Measurements from ENCODE around the gene AP2A2.

The AP2A2 gene

GRCh38 chr11:914204-914603 lies 11.5 kb upstream of the AP2A2 start:
- no peak for TF ChIP-seq CTCF (IDR thresholded peaks at IDR 0.05; ENCODE audit: low read depth, low read length)

GRCh38 chr11:914747-915501 lies 10.7 kb upstream of the AP2A2 start:
- TF ChIP-seq CTCF (IDR thresholded peaks at IDR 0.05; ENCODE audit: low read depth, low read length): no peak
- H3K4me3 ChIP-seq (ENCODE audit: low read depth, low read length): no peak overlapping the region

More at GRCh38 chr11:914204-914603, 11.5 kb upstream of the AP2A2 start:
- no peak overlapping the region for H3K4me3 ChIP-seq (ENCODE audit: low read depth, low read length)

GRCh38 chr11:917426-917825 lies 8.2 kb upstream of the AP2A2 start:
- no peak overlapping the region for H3K4me3 ChIP-seq (ENCODE audit: low read depth, low read length)
- no peak for TF ChIP-seq CTCF (IDR thresholded peaks at IDR 0.05; ENCODE audit: low read depth, low read length)

- no peak for TF ChIP-seq CTCF (IDR thresholded peaks at IDR 0.05; ENCODE audit: low read depth, low read length)
- no peak overlapping the region for H3K4me3 ChIP-seq (ENCODE audit: low read depth, low read length)
Measured at GRCh38 chr11:921921-922678, 3.6 kb upstream of the AP2A2 start.

- no peak for TF ChIP-seq CTCF (IDR thresholded peaks at IDR 0.05; ENCODE audit: low read depth, low read length)
Measured at GRCh38 chr11:923691-924405, 1.8 kb upstream of the AP2A2 start.

DNA sequence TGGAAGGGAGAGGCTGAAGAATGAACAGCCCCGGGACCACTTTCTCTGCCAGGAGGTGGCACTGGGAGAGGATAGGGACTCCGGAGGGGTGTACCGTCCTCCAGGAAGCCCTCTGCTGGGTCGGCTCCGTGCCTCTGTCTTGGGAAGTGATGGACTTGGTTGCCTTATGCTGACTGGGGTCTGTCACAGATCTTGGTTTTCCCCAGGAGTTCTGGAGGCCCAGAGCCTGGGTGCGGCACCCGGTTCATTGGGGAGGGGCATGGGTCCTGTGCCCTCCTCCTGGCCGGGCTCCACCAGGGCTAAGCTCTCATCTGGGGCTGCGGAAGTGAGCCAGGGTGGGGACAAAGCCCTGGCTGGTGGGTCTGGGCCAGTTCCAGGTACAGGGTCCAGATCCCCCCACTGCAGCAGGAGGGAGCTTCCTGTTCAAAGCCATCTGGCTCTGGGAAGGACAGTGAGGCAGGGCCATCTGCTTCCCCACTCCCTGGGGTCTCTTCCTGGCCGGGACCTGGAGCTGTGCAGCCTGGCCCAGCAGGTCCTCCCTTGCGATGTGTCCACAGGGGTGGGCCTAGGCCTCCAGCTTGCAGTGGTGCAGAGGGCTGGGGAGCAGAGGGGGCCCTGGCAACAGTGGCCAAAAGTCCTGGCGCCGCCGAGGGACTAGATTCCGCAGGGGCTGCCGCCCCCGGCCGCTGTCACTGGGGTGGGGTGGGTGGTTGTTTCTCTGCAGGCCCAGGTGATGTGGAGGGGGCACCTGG lies 1.1 kb upstream of the AP2A2 start:
- no peak overlapping the region for H3K4me3 ChIP-seq (ENCODE audit: low read depth, low read length)
- no peak for TF ChIP-seq CTCF (IDR thresholded peaks at IDR 0.05; ENCODE audit: low read depth, low read length)

More at GRCh38 chr11:923691-924405, 1.8 kb upstream of the AP2A2 start:
- no peak overlapping the region for H3K4me3 ChIP-seq (ENCODE audit: low read depth, low read length)
